GM12878 (cell line): ENCODE data around the gene DENND1A. TPM values are rescaled to one million over a fixed set of nuclear protein-coding genes. Genes with fewer than 3 reads are reported as not detected.

ENCODE experiments used
- ATAC-seq: fragments of 200-7000 bp; cut with Tn5 transposase; 3 replicates; pipeline ENCODE4 v1.9.1; 2020; ENCODE audit warnings: mild to moderate bottlenecking, moderate library complexity
- BruUV-seq: library from RNA; stranded (reverse); fragments of 400-500 nt; replicated peaks from 2 replicates; lab custom pipeline; 2021; lab: Mats Ljungman, UMichigan
- CTCF ChIA-PET: fragments of 300-600 bp; sonication (Branson Sonifier 250); formaldehyde crosslinking; extraction: SDS; loops from one replicate; lab custom pipeline; 2021; ENCODE audit warnings: inconsistent platforms; lab: Yijun Ruan, JAX
- POLR2A ChIA-PET: fragments of 350-600 bp; formaldehyde crosslinking; extraction: SDS; loops from one replicate; lab custom pipeline; 2021; ENCODE audit warnings: inconsistent platforms; lab: Charles Lee
- RAD21 ChIA-PET: fragments of 300-600 bp; sonication (Branson Sonifier 250); formaldehyde crosslinking; loops from one replicate; lab custom pipeline; 2023; ENCODE audit warnings: antibody characterized with exemption; ENCODE audit not compliant: unreplicated experiment; lab: Charles Lee
- SMC1A ChIA-PET: fragments of 300-600 bp; sonication (Branson Sonifier 250); formaldehyde crosslinking; loops from one replicate; lab custom pipeline; 2023; ENCODE audit not compliant: unreplicated experiment, uncharacterized antibody; lab: Charles Lee
- DNase-seq: peaks from one replicate; pipeline ENCODE4 v3.0.0-alpha.2; 2011; ENCODE audit warnings: low read depth, low spot score
- FAIRE-seq: peaks from 3 replicates; lab custom pipeline; 2011; peaks lifted over from hg19 to GRCh38; lab: Jason Lieb, UNC
- H2AFZ ChIP-seq: 2 replicates; pipeline ENCODE4 v1.6.0; 2011; ENCODE audit warnings: low read depth, low read length, control low read depth; ENCODE audit not compliant: control insufficient read depth
- H3K27ac ChIP-seq: 2 replicates; pipeline ENCODE4 v1.5.1; 2011; ENCODE audit warnings: control low read depth; ENCODE audit not compliant: control insufficient read depth, insufficient read depth
- H3K27me3 ChIP-seq, 2 experiments: replicated peaks in 1 of 2; 2 replicates each; pipeline versions ENCODE4 v1.6.0 to v1.6.1; 2011; ENCODE audit warnings: low read length in 1 of 2; ENCODE audit not compliant: control insufficient read depth in 2 of 2, insufficient read depth in 2 of 2
- H3K36me3 ChIP-seq, 2 experiments: 2 replicates each; pipeline ENCODE4 v1.5.1; 2011; ENCODE audit warnings: low read length in 1 of 2; ENCODE audit not compliant: control insufficient read depth in 2 of 2, insufficient read depth in 2 of 2
- H3K4me1 ChIP-seq: 2 replicates; pipeline ENCODE4 v1.6.1; 2011; ENCODE audit warnings: mild to moderate bottlenecking, low read length, moderate library complexity, mixed read lengths; ENCODE audit not compliant: control insufficient read depth, insufficient read depth
- H3K4me2 ChIP-seq: 2 replicates; pipeline ENCODE4 v1.6.0; 2011; ENCODE audit warnings: control low read depth; ENCODE audit not compliant: control insufficient read depth, insufficient read depth
- H3K4me3 ChIP-seq: fragments of 200-600 bp; sonication (generic); 2 replicates; pipeline ENCODE4 v1.5.1; 2016
- H3K79me2 ChIP-seq: 2 replicates; pipeline ENCODE4 v1.6.0; 2011; ENCODE audit warnings: low read length; ENCODE audit not compliant: control insufficient read depth, insufficient read depth
- H3K9ac ChIP-seq: 2 replicates; pipeline ENCODE4 v1.8.0; 2011; ENCODE audit warnings: low read length, control low read depth, mixed read lengths; ENCODE audit not compliant: control insufficient read depth, insufficient read depth
- H3K9me3 ChIP-seq: replicated peaks from 3 replicates; pipeline ENCODE4 v1.5.1; 2011; ENCODE audit warnings: mild to moderate bottlenecking, low read length; ENCODE audit not compliant: control insufficient read depth, insufficient read depth
- H4K20me1 ChIP-seq: 2 replicates; pipeline ENCODE4 v1.6.0; 2011; ENCODE audit not compliant: control insufficient read depth, insufficient read depth
- NBN ChIP-seq: fragments of 450-650 bp; IDR thresholded peaks from 2 replicates; pipeline ENCODE4 v1.6.1; 2016
- RUNX3 ChIP-seq: IDR thresholded peaks from 2 replicates; pipeline ENCODE4 v1.6.1; 2012; ENCODE audit warnings: low read length, inconsistent platforms
- SRF ChIP-seq, 2 experiments: IDR thresholded peaks; 2 replicates each; pipeline ENCODE4 v1.6.1; 2011; ENCODE audit warnings: low read depth in 2 of 2, low read length in 2 of 2, mild to moderate bottlenecking in 1 of 2, moderate library complexity in 1 of 2
- WGBS: methylation state at CpG from one replicate; pipeline ENCODE4 v1.1.6; 2016; ENCODE audit warnings: low lambda C conversion rate; ENCODE audit not compliant: insufficient replicate concordance, insufficient coverage; ENCODE audit errors: missing lambda C conversion rate; 5-methylcytosine and 5-hydroxymethylcytosine counted together
- in situ Hi-C: fragments of 300-500 bp; cut with MboI; formaldehyde crosslinking; loops from 9 replicates; pipeline ENCODE4 v1.14.3; 2018; ENCODE audit warnings: mixed read lengths
- intact Hi-C: fragments of 100-400 bp; cut with micrococcal nuclease; formaldehyde crosslinking; loops from one replicate; pipeline ENCODE4 v1.14.2; 2022; ENCODE audit not compliant: unreplicated experiment
- polyA plus RNA-seq, 11 experiments: library from polyadenylated mRNA; depleted of rRNA in 4 of 11; unstranded in 6 of 11; stranded (reverse) in 5 of 11; fragments of >200 nt; fragmentation: Nextera tagmentation in 4 of 11; fragmentation: Illumina TruSeq in 1 of 11; extraction: Ambion mirVana in 4 of 11; extraction: Trizol in 1 of 11; gene quantifications; 1 replicate in 1 of 11; 2 replicates in 10 of 11; pipeline versions ENCODE4 v1.2.1 to v1.2.3, GENCODE V29; 2011 to 2016; ENCODE audit warnings: inconsistent platforms in 2 of 11, missing spikeins in 2 of 11, low read depth in 1 of 11
- total RNA-seq, 4 experiments: library from RNA; depleted of rRNA in 3 of 4; stranded (reverse); fragments of >200 nt in 3 of 4; fragmentation: Illumina TruSeq in 1 of 4; extraction: Trizol in 1 of 4; gene quantifications; 2 replicates each; pipeline versions ENCODE4 v1.2.1 to v1.2.3, GENCODE V29; 2013 to 2021
- TF ChIP-seq, protein P1 (sequence below): fragments of 450-650 bp; IDR thresholded peaks from 2 replicates; pipeline ENCODE4 v1.6.1; 2017; ENCODE audit warnings: antibody characterized with exemption, mild to moderate bottlenecking, moderate library complexity
- TF ChIP-seq, protein P2 (sequence below): fragments of 450-650 bp; formaldehyde crosslinking; IDR thresholded peaks from 2 replicates; pipeline ENCODE4 v1.4.0; 2022; ENCODE audit warnings: mild to moderate bottlenecking, moderate library complexity
- TF ChIP-seq, protein P3 (sequence below): fragments of 150-350 bp; IDR thresholded peaks from 2 replicates; pipeline ENCODE4 v1.6.1; 2016; ENCODE audit warnings: low read depth, low read length

Gene DENND1A
- total and polyA plus RNA-seq, 10 of the 15 experiments (the other 5 are each of a cell fraction or from before 2014, with no cell fraction given), result 14.1 to 48.6 (median 35.2) TPM

DNA sequence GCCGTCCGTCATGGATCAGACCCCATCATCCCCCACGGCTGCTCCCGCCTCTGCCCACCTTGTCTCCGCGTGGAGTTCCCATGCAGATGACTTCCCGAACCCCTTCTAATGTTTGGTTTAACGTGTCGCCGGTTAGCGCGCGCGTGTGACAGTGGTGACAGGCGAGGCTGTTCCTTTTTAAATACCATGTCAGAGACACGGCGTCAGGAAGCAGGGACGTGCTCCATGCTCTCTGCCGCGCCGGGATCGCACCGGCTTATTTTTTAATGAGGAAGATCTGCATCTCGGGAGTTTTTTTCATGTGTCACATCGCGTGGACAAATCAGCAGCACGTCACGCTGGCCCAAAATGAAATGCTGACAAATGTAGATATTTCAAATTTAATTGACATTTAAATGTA lies 538.0 kb downstream of the DENND1A start:
- no peak overlapping the region for H2AFZ ChIP-seq
- ChIA-PET SMC1A (no interaction called here), POLR2A (interaction anchor here (0.6 kb wide), 1 partner anchor 1135 kb away, joined by 3 read pairs; no protein-coding TSS in a partner anchor), CTCF (interaction anchor here (1.3 kb wide), 1 partner anchor 38 kb away, joined by 4 read pairs; no protein-coding TSS in a partner anchor), RAD21 (no interaction called here)
- ATAC-seq (no peak), DNase-seq (no peak), FAIRE-seq (no peak)
- no peaks in the 10 kb centered on the region for H3K79me2 ChIP-seq
- no peak overlapping the region for H3K9ac ChIP-seq
- no peaks in the 10 kb centered on the region for H3K4me1 ChIP-seq
- intact Hi-C loops, result no loop called here
- H4K20me1 ChIP-seq, result no peaks in the 10 kb centered on the region
- no peak overlapping the region for H3K4me2 ChIP-seq
- no peak for TF ChIP-seq SRF (IDR thresholded peaks at IDR 0.05; ENCODE audit: low read depth in 2 of 2, low read length in 2 of 2)
- no peaks in the 10 kb centered on the region for H3K27me3 ChIP-seq
- H3K4me3 ChIP-seq, result no peak overlapping the region
- H3K27ac ChIP-seq, result no peak overlapping the region
- no TSS peak for BruUV-seq
- no peaks in the 10 kb centered on the region for H3K36me3 ChIP-seq
- in situ Hi-C loops, result no loop called here
- no peaks in the 10 kb centered on the region for H3K9me3 ChIP-seq
- WGBS, result 95% methylated on average over 28 of the region's 28 CpGs

DNA sequence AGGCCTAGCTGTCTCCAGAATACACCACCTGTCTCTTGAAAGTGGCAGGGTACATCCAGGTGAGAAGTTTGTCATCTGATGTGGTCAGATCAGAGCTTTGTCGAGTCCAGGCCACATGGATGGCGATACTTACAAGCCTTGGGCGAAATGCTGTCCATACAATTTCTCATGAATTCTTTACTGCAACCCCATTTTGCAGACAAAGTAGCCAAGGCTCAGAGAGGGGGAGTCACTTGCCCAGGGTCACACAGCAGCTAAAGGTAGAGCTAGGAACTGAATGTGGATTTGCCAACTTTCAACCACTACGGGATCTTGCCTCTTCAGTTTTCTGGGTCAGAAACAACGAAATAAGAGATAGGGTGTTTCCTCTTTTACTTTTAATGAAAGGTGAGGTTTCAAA lies 538.7 kb downstream of the DENND1A start:
- no peak overlapping the region for H3K4me2 ChIP-seq
- H3K4me3 ChIP-seq, result no peak overlapping the region
- DNase-seq (no peak), ATAC-seq (no peak), FAIRE-seq (no peak)
- H3K9ac ChIP-seq, result no peak overlapping the region
- CTCF ChIA-PET, result interaction anchor here (1.3 kb wide), 1 partner anchor 37 kb away, joined by 4 read pairs; no protein-coding TSS in a partner anchor
- no peaks in the 10 kb centered on the region for H3K9me3 ChIP-seq
- in situ Hi-C loops (no loop called here), intact Hi-C loops (no loop called here)
- SMC1A ChIA-PET, result no interaction called here
- POLR2A ChIA-PET, result interaction anchor here (0.6 kb wide), 1 partner anchor 26 kb away, joined by 3 read pairs; no protein-coding TSS in a partner anchor
- no peak overlapping the region for H2AFZ ChIP-seq
- H3K4me1 ChIP-seq, result no peaks in the 10 kb centered on the region
- no peak overlapping the region for H3K27ac ChIP-seq
- RAD21 ChIA-PET, result interaction anchor here (1.5 kb wide), 1 partner anchor 36 kb away, joined by 3 read pairs; the partner anchor contains the start of gene CRB2
- BruUV-seq, result no TSS peak
- no peaks in the 10 kb centered on the region for H3K79me2 ChIP-seq
- H3K27me3 ChIP-seq, result no peaks in the 10 kb centered on the region
- WGBS, result 74% methylated on average over 5 of the region's 5 CpGs
- no peaks in the 10 kb centered on the region for H3K36me3 ChIP-seq
- H4K20me1 ChIP-seq, result no peaks in the 10 kb centered on the region
- TF ChIP-seq RUNX3 (no peak), NBN (no peak)
- TF ChIP-seq, protein P1, sequence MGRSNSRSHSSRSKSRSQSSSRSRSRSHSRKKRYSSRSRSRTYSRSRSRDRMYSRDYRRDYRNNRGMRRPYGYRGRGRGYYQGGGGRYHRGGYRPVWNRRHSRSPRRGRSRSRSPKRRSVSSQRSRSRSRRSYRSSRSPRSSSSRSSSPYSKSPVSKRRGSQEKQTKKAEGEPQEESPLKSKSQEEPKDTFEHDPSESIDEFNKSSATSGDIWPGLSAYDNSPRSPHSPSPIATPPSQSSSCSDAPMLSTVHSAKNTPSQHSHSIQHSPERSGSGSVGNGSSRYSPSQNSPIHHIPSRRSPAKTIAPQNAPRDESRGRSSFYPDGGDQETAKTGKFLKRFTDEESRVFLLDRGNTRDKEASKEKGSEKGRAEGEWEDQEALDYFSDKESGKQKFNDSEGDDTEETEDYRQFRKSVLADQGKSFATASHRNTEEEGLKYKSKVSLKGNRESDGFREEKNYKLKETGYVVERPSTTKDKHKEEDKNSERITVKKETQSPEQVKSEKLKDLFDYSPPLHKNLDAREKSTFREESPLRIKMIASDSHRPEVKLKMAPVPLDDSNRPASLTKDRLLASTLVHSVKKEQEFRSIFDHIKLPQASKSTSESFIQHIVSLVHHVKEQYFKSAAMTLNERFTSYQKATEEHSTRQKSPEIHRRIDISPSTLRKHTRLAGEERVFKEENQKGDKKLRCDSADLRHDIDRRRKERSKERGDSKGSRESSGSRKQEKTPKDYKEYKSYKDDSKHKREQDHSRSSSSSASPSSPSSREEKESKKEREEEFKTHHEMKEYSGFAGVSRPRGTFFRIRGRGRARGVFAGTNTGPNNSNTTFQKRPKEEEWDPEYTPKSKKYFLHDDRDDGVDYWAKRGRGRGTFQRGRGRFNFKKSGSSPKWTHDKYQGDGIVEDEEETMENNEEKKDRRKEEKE, result no peak
- TF ChIP-seq, protein P2, sequence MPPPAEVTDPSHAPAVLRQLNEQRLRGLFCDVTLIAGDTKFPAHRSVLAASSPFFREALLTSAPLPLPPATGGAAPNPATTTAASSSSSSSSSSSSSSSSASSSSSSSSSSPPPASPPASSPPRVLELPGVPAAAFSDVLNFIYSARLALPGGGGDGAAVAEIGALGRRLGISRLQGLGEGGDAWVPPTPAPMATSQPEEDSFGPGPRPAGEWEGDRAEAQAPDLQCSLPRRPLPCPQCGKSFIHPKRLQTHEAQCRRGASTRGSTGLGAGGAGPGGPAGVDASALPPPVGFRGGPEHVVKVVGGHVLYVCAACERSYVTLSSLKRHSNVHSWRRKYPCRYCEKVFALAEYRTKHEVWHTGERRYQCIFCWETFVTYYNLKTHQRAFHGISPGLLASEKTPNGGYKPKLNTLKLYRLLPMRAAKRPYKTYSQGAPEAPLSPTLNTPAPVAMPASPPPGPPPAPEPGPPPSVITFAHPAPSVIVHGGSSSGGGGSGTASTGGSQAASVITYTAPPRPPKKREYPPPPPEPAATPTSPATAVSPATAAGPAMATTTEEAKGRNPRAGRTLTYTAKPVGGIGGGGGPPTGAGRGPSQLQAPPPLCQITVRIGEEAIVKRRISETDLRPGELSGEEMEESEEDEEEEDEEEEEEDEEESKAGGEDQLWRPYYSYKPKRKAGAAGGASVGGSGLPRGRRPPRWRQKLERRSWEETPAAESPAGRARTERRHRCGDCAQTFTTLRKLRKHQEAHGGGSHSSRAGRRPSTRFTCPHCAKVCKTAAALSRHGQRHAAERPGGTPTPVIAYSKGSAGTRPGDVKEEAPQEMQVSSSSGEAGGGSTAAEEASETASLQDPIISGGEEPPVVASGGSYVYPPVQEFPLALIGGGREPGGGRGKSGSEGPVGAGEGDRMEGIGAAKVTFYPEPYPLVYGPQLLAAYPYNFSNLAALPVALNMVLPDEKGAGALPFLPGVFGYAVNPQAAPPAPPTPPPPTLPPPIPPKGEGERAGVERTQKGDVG, result no peak
- TF ChIP-seq, protein P3, sequence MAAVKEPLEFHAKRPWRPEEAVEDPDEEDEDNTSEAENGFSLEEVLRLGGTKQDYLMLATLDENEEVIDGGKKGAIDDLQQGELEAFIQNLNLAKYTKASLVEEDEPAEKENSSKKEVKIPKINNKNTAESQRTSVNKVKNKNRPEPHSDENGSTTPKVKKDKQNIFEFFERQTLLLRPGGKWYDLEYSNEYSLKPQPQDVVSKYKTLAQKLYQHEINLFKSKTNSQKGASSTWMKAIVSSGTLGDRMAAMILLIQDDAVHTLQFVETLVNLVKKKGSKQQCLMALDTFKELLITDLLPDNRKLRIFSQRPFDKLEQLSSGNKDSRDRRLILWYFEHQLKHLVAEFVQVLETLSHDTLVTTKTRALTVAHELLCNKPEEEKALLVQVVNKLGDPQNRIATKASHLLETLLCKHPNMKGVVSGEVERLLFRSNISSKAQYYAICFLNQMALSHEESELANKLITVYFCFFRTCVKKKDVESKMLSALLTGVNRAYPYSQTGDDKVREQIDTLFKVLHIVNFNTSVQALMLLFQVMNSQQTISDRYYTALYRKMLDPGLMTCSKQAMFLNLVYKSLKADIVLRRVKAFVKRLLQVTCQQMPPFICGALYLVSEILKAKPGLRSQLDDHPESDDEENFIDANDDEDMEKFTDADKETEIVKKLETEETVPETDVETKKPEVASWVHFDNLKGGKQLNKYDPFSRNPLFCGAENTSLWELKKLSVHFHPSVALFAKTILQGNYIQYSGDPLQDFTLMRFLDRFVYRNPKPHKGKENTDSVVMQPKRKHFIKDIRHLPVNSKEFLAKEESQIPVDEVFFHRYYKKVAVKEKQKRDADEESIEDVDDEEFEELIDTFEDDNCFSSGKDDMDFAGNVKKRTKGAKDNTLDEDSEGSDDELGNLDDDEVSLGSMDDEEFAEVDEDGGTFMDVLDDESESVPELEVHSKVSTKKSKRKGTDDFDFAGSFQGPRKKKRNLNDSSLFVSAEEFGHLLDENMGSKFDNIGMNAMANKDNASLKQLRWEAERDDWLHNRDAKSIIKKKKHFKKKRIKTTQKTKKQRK, result no peak
